Measurements from ENCODE around the gene TMEM59L. TPM values are rescaled to one million over a fixed set of nuclear protein-coding genes. Genes with fewer than 3 reads are reported as not detected.

The TMEM59L gene
- total RNA-seq, 1 donor from 2014 or later, result 1.5 TPM

DNA sequence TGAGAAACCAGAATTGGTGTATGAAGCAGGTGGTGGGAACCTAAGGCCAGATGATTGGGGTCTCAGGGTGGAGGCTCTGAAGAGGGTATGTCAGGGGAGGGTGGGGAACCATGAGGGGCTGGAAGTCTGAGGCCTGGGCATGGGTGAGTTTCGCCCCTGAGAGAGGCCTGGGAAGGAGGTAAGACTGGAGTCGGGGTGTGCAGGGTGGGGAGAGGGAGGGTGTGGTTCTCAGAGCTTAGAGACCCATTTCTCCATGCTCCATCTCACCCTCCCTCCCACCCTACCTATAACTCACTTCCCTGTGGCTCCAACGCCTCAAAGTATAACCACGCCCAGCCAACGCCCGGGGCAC, 23.1 kb downstream of the TMEM59L start:
- intact Hi-C loops (cut with micrococcal nuclease), result no loop called here
- H3K27ac ChIP-seq (replicated peaks), result peak overlapping the region; percentile 89

DNA sequence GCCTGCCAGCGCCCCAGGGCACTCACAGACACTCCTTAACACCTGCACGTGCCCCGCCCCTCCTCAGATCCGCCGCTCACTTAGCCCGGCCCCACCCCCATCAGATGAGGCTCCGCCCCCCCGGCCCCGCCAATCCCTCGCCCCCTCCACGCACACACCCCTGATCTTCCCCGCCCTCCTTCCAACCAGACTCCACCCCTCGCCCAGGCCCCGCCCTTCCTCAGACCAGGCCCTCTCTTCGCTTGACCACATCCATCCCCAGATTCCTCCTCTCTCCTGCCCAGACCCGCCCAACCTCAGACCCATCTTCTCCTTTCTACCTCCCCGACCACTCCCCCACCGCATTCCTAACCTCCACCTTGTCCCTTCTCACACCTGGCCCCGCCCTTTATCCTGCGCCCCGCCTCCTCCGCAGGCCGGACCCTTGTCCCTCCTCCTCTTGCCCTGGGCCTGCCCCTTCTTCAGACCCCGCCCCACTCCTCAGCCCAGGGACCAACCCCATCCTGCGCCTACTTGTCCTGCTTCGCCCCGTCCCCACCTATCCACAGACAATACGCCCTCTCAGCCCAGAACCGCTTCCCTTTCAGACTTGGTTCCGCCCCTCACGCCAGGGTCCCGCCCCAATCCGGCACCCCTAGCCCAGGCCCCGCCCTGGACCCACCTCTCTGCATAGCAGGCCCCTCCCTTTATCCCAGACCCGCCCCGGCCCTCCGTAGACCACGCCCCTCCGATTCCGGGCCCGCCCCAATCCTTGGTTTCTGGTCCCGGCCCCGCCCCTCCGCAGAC, 23.7 kb downstream of the TMEM59L start:
- intact Hi-C loops (cut with micrococcal nuclease), result no loop called here
- TF ChIP-seq, protein P1, sequence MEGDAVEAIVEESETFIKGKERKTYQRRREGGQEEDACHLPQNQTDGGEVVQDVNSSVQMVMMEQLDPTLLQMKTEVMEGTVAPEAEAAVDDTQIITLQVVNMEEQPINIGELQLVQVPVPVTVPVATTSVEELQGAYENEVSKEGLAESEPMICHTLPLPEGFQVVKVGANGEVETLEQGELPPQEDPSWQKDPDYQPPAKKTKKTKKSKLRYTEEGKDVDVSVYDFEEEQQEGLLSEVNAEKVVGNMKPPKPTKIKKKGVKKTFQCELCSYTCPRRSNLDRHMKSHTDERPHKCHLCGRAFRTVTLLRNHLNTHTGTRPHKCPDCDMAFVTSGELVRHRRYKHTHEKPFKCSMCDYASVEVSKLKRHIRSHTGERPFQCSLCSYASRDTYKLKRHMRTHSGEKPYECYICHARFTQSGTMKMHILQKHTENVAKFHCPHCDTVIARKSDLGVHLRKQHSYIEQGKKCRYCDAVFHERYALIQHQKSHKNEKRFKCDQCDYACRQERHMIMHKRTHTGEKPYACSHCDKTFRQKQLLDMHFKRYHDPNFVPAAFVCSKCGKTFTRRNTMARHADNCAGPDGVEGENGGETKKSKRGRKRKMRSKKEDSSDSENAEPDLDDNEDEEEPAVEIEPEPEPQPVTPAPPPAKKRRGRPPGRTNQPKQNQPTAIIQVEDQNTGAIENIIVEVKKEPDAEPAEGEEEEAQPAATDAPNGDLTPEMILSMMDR (IDR thresholded peaks at IDR 0.05; ENCODE audit: borderline replicate concordance), result no peak
- peak; percentile 98 for DNase-seq
- Histone ChIP-seq H3K4me1 (peaks cover 30% of the 10 kb centered on the region), H3K9me3 (replicated peaks) (no peaks in the 10 kb centered on the region), H3K27ac (replicated peaks) (peak overlapping the region; percentile 89), H3K4me3 (peak overlapping the region; percentile 87), H3K27me3 (ENCODE audit: low read depth) (no peaks in the 10 kb centered on the region), H3K36me3 (no peaks in the 10 kb centered on the region)

More for the DNA sequence above, 23.1 kb downstream of the TMEM59L start:
- DNase-seq, result no peak
- H3K36me3 ChIP-seq, result no peaks in the 10 kb centered on the region
- H3K4me1 ChIP-seq, result peaks cover 30% of the 10 kb centered on the region
- H3K27me3 ChIP-seq (ENCODE audit: low read depth), result peaks cover 5% of the 10 kb centered on the region
- H3K9me3 ChIP-seq (replicated peaks), result no peaks in the 10 kb centered on the region
- TF ChIP-seq, protein P1 (IDR thresholded peaks at IDR 0.05; ENCODE audit: borderline replicate concordance), result no peak
- peak overlapping the region; percentile 87 for H3K4me3 ChIP-seq

DNA sequence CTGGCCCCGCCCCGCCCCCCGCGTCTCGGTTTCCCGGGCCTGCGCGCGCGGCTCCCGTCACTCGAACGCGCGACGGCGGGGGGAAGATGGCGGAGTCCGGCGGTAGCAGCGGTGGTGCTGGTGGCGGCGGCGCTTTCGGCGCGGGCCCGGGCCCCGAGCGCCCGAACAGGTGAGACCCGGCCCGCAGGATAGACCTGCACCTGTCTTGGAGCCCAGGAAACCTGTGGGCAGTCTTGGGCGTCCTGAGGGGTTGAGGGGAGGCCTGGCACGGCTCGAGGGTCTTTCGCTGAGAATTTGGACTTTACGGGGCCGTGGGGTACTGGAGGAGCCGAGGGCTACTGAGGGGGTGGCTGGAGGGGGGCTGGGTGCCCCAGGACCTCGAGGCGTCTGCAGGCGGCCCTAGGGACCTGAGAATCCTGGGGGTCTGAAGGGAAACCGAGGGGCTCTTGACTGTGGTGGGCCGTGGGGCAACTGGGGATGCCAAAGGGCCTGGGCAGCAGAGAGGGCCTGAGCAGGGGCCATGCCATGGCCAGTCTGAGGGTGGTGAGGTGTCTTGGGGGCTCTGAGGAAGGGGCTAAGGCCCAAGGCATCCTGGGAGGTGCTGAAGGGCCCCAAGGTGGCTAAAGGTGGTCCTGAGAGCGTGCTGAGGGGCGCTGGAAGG, 24.4 kb downstream of the TMEM59L start, which contains the start of gene KLHL26:
Gene KLHL26 (plus strand): TSS at position 60 of the 661 bp plus-strand sequence. CDS start 27 bp downstream, at position 87.
- TF ChIP-seq, protein P1 (IDR thresholded peaks at IDR 0.05; ENCODE audit: borderline replicate concordance), result no peak
- intact Hi-C loops (cut with micrococcal nuclease), result no loop called here
- no peaks in the 10 kb centered on the region for H3K36me3 ChIP-seq

DNA sequence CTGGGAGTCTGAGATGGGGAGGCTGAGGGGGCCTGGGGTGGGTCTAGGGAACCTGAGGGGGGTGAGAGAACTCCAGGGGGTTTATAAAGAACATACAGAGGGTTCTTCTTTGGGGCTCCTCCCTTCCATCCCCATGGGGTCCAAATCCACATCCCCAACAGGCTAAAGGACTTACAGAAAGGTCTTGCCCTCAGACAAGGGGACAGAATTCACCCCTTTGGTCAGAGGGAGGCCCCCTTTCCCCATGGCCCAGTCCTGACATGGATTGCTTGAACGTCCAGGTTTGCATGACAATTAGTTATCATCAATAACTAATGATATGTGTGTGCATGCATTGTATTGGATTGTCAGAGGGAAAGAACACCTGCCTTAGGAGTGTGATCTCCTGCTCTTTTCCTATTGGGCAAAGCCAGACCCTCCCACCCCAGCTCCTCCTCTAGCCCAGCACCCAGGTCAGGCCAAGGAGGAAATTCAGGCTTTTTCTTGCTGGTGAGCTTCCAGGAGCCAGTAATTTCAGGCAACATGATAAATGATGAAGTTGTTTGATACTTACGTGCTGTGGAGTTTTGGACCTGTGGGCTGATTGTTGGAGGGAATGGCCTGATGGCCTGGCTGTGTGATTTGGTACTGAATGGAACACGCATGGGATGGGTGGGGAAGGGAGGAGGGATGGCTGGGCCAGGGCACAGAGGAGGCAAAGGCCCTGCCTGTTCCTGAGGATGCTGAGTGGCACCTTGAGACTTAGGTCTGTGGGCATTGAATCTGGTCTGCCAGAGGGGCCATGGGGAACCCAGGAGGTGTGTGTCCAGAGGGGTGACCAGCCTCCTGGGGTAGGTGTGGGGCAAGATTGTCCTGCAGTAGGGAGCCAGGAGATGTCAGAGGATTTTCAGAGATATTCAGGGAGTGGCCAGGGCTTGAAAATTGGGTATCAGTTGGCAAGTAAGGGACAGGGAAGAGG, 25.3 kb downstream of the TMEM59L start:
- TF ChIP-seq, protein P1 (IDR thresholded peaks at IDR 0.05; ENCODE audit: borderline replicate concordance), result no peak
- intact Hi-C loops (cut with micrococcal nuclease), result no loop called here

More for the DNA sequence above, 24.4 kb downstream of the TMEM59L start, which contains the start of gene KLHL26:
- no peaks in the 10 kb centered on the region for H3K27me3 ChIP-seq (ENCODE audit: low read depth)
- no peak for DNase-seq
- H3K4me3 ChIP-seq, result peak within 1 kb of the TSS; percentile 87
- H3K9me3 ChIP-seq (replicated peaks), result no peaks in the 10 kb centered on the region
- H3K27ac ChIP-seq (replicated peaks), result peak within 1 kb of the TSS; percentile 89
- H3K4me1 ChIP-seq, result peaks cover 30% of the 10 kb centered on the region

DNA sequence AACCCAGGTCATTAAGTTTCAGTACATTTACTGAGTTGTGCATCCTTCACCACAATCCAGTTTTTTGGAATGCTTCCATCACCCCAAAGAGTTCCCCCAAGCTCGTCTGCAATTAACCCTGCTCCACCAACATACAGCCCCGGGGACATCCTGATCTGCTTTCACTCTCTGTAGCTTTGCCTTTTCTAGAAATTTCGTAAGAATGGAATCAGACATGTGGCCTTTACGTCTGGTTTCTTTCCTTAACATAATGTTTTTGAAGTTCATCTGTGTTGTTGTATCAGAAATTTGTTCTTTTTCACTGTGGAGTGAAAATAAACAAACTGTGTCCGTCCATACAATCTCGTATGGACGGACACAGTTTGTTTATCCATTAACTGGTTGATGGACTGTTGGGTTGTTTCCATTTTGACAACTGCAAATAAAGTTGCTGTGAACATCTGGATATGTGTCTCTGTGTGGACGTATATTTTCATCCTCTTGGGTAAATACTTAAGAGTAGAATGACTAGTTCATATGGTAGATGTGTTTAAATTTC, 27.1 kb downstream of the TMEM59L start:
- intact Hi-C loops (cut with micrococcal nuclease), result no loop called here
- Histone ChIP-seq H3K4me3 (no peak overlapping the region), H3K36me3 (no peaks in the 10 kb centered on the region), H3K27ac (replicated peaks) (no peak overlapping the region), H3K9me3 (replicated peaks) (no peaks in the 10 kb centered on the region), H3K4me1 (peaks cover 35% of the 10 kb centered on the region), H3K27me3 (ENCODE audit: low read depth) (no peaks in the 10 kb centered on the region)
- DNase-seq, result no peak
- TF ChIP-seq, protein P1 (IDR thresholded peaks at IDR 0.05; ENCODE audit: borderline replicate concordance), result no peak

More for the DNA sequence above, 25.3 kb downstream of the TMEM59L start:
- Histone ChIP-seq H3K36me3 (no peaks in the 10 kb centered on the region), H3K27ac (replicated peaks) (peak overlapping the region; percentile 89), H3K27me3 (ENCODE audit: low read depth) (no peaks in the 10 kb centered on the region), H3K4me3 (peak overlapping the region; percentile 87), H3K4me1 (peaks cover 30% of the 10 kb centered on the region), H3K9me3 (replicated peaks) (no peaks in the 10 kb centered on the region)
- no peak for DNase-seq

Data from left ventricle myocardium inferior (tissue), 1 donor.